ENCODE results near the gene ME1. TPM values are rescaled to one million over a fixed set of nuclear protein-coding genes. Genes with fewer than 3 reads are reported as not detected.

The ME1 gene
- total and polyA plus RNA-seq, 2 of the 13 experiments (the other 11 are each of a cell fraction or from before 2014, with no cell fraction given), result not detected

DNA sequence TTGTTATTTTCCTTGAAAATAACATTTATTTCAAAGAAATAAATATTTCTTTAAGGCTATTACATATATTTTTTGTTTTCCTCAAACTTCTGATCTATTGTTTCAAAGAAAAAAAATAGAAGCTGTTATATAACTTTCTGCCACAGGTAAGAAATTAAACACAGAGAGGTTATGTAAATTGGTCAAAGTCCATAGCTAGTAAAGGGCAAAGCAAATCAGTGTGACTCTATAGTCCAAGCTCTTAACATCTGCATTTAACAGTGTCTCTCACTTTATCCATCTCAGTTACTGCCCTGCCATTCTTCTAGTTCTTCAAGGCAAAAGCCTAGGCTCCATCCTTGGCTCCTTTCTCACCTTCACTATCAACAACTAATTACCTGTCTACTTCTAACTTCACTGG is 180.6 kb downstream of the ME1 start (continued):
- TF ChIP-seq, protein P1, sequence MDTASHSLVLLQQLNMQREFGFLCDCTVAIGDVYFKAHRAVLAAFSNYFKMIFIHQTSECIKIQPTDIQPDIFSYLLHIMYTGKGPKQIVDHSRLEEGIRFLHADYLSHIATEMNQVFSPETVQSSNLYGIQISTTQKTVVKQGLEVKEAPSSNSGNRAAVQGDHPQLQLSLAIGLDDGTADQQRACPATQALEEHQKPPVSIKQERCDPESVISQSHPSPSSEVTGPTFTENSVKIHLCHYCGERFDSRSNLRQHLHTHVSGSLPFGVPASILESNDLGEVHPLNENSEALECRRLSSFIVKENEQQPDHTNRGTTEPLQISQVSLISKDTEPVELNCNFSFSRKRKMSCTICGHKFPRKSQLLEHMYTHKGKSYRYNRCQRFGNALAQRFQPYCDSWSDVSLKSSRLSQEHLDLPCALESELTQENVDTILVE (CRISPR knock-in tag; IDR thresholded peaks at IDR 0.05), result no peak
- no peak for TF ChIP-seq SAP130 (CRISPR knock-in tag; IDR thresholded peaks at IDR 0.05; ENCODE audit: low read depth)
- TF ChIP-seq ZNF572 (CRISPR knock-in tag; IDR thresholded peaks at IDR 0.05), result no peak
- TF ChIP-seq TEF (CRISPR knock-in tag; IDR thresholded peaks at IDR 0.05), result peak; percentile 86
- TF ChIP-seq, protein P2, sequence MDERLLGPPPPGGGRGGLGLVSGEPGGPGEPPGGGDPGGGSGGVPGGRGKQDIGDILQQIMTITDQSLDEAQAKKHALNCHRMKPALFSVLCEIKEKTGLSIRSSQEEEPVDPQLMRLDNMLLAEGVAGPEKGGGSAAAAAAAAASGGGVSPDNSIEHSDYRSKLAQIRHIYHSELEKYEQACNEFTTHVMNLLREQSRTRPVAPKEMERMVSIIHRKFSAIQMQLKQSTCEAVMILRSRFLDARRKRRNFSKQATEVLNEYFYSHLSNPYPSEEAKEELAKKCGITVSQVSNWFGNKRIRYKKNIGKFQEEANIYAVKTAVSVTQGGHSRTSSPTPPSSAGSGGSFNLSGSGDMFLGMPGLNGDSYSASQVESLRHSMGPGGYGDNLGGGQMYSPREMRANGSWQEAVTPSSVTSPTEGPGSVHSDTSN (CRISPR knock-in tag; IDR thresholded peaks at IDR 0.05), result no peak
- no peak for TF ChIP-seq HMGA1 (CRISPR knock-in tag; conservative IDR thresholded peaks at IDR 0.05)
- TF ChIP-seq HCFC1 (IDR thresholded peaks at IDR 0.05; ENCODE audit: low read depth, low read length), result no peak
- peak; percentile 66 for TF ChIP-seq ZEB1 (IDR thresholded peaks at IDR 0.05; ENCODE audit: insufficient replicate concordance, low read depth)
- TF ChIP-seq GFI1 (CRISPR knock-in tag; IDR thresholded peaks at IDR 0.05; ENCODE audit: borderline replicate concordance), result peak; percentile 51; the same call in 1 of the 2 replicates
- no peak for TF ChIP-seq HIC2 (CRISPR knock-in tag; IDR thresholded peaks at IDR 0.05; ENCODE audit: low read depth)
- TF ChIP-seq ZNF549 (CRISPR knock-in tag; IDR thresholded peaks at IDR 0.05), result peak; percentile 85; the same call in 1 of the 2 replicates
- no peak for TF ChIP-seq ZNF687 (CRISPR knock-in tag; IDR thresholded peaks at IDR 0.05)
- TF ChIP-seq, protein P3, sequence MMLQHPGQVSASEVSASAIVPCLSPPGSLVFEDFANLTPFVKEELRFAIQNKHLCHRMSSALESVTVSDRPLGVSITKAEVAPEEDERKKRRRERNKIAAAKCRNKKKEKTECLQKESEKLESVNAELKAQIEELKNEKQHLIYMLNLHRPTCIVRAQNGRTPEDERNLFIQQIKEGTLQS (CRISPR knock-in tag; IDR thresholded peaks at IDR 0.05), result no peak
